ENCODE results near the gene GLS2.

GLS2 gene

GRCh38 chr12:56437430-56438176 is 50.4 kb downstream of the GLS2 start:
- DNase-seq = no peak

GRCh38 chr12:56434828-56435227 is 53.1 kb downstream of the GLS2 start:
- DNase-seq = no peak

GRCh38 chr12:56431850-56432249 is 56.1 kb downstream of the GLS2 start:
- no peak for DNase-seq

- no peak for DNase-seq
Measured at GRCh38 chr12:56431288-56431687, 56.7 kb downstream of the GLS2 start.

DNA sequence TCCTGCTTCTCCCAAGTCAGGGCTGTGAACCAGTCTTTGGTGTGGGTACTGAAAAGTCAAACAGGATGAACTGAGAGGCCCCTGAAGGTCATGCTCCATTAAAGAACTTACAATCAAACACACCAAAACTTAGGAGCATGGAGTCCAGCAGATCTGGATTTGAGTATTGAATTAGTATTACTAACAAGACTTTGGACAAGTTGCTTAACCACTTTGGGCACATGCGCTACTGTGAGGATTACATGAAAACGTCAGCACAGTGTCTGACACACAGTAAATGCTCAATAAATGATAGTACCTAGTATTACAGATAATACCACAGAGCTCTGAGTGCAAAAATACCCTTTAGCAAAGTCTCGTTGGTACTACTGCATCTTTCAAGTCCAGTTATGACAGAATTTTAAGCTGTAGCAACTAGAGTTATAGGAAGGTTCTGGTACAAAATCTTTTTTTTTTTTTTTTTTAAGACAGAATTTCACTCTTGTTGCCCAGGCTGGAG is 62.0 kb downstream of the GLS2 start:
- DNase-seq = no peak

DNA sequence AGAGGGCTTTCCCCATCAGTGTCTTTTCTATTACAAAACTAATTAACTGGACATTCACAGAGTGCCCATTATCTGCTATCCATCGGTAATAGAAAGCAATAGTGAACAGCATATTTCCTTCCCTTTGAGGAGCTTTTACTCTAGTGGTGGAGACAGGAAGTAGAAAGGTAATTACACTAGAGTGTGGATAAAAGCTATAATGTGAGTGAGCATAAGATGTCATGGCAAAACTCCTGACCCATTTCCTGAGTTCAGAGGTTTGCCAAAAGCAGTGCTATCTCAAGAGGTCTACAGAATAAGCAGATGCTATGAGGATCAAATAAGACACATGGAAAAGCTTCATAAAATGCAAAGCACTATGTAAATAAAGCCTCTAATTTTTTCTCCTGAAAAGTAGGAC is 62.8 kb downstream of the GLS2 start:
- DNase-seq = no peak
